Thyroid gland (tissue), 4 donors: Measurements from ENCODE around the gene VAV3.

Source experiments
- POLR2A ChIP-seq, 2 donors: fragments of 450-650 bp; IDR thresholded peaks; one replicate each; pipeline ENCODE4 v1.6.1; 2017; ENCODE audit warnings: antibody characterized with exemption in 2 of 2, mild to moderate bottlenecking in 2 of 2, moderate library complexity in 1 of 2
- TF ChIP-seq, protein P1 (sequence below), 6 experiments: fragments of 200-600 bp in 3 of 6; fragments of 450-650 bp in 3 of 6; sonication (generic) in 3 of 6; IDR thresholded peaks; one replicate each; pipeline ENCODE4 v1.5.1; 2016 to 2019; ENCODE audit warnings: antibody characterized with exemption in 6 of 6, mild to moderate bottlenecking in 2 of 6, inconsistent platforms in 1 of 6, moderate library complexity in 1 of 6

GRCh38 chr1:107831921-107832320 is 133.1 kb downstream of the VAV3 start:
- TF ChIP-seq, protein P1, sequence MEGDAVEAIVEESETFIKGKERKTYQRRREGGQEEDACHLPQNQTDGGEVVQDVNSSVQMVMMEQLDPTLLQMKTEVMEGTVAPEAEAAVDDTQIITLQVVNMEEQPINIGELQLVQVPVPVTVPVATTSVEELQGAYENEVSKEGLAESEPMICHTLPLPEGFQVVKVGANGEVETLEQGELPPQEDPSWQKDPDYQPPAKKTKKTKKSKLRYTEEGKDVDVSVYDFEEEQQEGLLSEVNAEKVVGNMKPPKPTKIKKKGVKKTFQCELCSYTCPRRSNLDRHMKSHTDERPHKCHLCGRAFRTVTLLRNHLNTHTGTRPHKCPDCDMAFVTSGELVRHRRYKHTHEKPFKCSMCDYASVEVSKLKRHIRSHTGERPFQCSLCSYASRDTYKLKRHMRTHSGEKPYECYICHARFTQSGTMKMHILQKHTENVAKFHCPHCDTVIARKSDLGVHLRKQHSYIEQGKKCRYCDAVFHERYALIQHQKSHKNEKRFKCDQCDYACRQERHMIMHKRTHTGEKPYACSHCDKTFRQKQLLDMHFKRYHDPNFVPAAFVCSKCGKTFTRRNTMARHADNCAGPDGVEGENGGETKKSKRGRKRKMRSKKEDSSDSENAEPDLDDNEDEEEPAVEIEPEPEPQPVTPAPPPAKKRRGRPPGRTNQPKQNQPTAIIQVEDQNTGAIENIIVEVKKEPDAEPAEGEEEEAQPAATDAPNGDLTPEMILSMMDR (IDR thresholded peaks at IDR 0.05) = no peak
- TF ChIP-seq POLR2A (IDR thresholded peaks at IDR 0.05) = no peak
